H9 (cell line): ENCODE results near the gene SLC6A8. TPM values are rescaled to one million over a fixed set of nuclear protein-coding genes. Genes with fewer than 3 reads are reported as not detected.

Source experiments
- DNase-seq: peaks from one replicate; pipeline ENCODE4 v3.0.0-alpha.2; 2017
- H2AFZ ChIP-seq: one replicate; pipeline ENCODE4 v1.6.1; 2013; ENCODE audit warnings: mild to moderate bottlenecking, low read length, control low read depth, moderate library complexity
- H2AK5ac ChIP-seq: 2 replicates; pipeline ENCODE4 v1.6.1; 2013; ENCODE audit warnings: low read length, control low read depth, mixed read lengths; ENCODE audit not compliant: insufficient read length
- H2BK120ac ChIP-seq: one replicate; pipeline ENCODE4 v1.6.1; 2013; ENCODE audit warnings: low read depth, mild to moderate bottlenecking, low read length, control low read depth, inconsistent platforms; ENCODE audit not compliant: poor library complexity, severe bottlenecking
- H2BK12ac ChIP-seq: 2 replicates; pipeline ENCODE4 v1.6.1; 2013; ENCODE audit warnings: low read length, control low read depth, mixed read lengths, low read depth; ENCODE audit not compliant: insufficient read length
- H2BK15ac ChIP-seq: 2 replicates; pipeline ENCODE4 v1.6.1; 2013; ENCODE audit warnings: low read depth, low read length, control low read depth
- H2BK20ac ChIP-seq: one replicate; pipeline ENCODE4 v1.6.1; 2013; ENCODE audit warnings: low read depth, mild to moderate bottlenecking, low read length, control low read depth, inconsistent platforms; ENCODE audit not compliant: poor library complexity, severe bottlenecking
- H2BK5ac ChIP-seq: 2 replicates; pipeline ENCODE4 v1.6.1; 2013; ENCODE audit warnings: low read length, control low read depth, mixed read lengths; ENCODE audit not compliant: insufficient read length
- H3K14ac ChIP-seq: 2 replicates; pipeline ENCODE4 v1.6.1; 2013; ENCODE audit warnings: low read length, control low read depth; ENCODE audit not compliant: insufficient read depth
- H3K18ac ChIP-seq: 2 replicates; pipeline ENCODE4 v1.6.1; 2013; ENCODE audit warnings: low read depth, mild to moderate bottlenecking, mixed read lengths, low read length, control low read depth; ENCODE audit not compliant: insufficient read length
- H3K23ac ChIP-seq: 2 replicates; pipeline ENCODE4 v1.6.1; 2013; ENCODE audit warnings: low read length, control low read depth, mixed read lengths, low read depth; ENCODE audit not compliant: insufficient read length
- H3K23me2 ChIP-seq: 2 replicates; pipeline ENCODE4 v1.6.1; 2013; ENCODE audit warnings: low read depth, mild to moderate bottlenecking, mixed read lengths, low read length, control low read depth; ENCODE audit not compliant: insufficient read length, poor library complexity, severe bottlenecking
- H3K27ac ChIP-seq: 2 replicates; pipeline ENCODE4 v1.5.1; 2013; ENCODE audit warnings: low read length, control low read depth, mixed read lengths, low read depth; ENCODE audit not compliant: insufficient read length
- H3K27me3 ChIP-seq: 2 replicates; pipeline ENCODE4 v1.6.1; 2013; ENCODE audit warnings: low read length, control low read depth, inconsistent platforms; ENCODE audit not compliant: insufficient read depth
- H3K4ac ChIP-seq: 2 replicates; pipeline ENCODE4 v1.6.1; 2013; ENCODE audit warnings: low read depth, mild to moderate bottlenecking, control low read depth, inconsistent platforms, low read length, moderate library complexity
- H3K4me1 ChIP-seq: 2 replicates; pipeline ENCODE4 v1.6.1; 2013; ENCODE audit warnings: low read length, control low read depth, inconsistent platforms; ENCODE audit not compliant: insufficient read depth
- H3K4me2 ChIP-seq: 2 replicates; pipeline ENCODE4 v1.6.1; 2013; ENCODE audit warnings: low read length, control low read depth, mixed read lengths; ENCODE audit not compliant: insufficient read length, insufficient read depth
- H3K56ac ChIP-seq: 2 replicates; pipeline ENCODE4 v1.6.1; 2013; ENCODE audit warnings: low read depth, mild to moderate bottlenecking, mixed read lengths, low read length, control low read depth; ENCODE audit not compliant: insufficient read length
- H3K79me1 ChIP-seq: 2 replicates; pipeline ENCODE4 v1.6.1; 2013; ENCODE audit warnings: low read depth, mild to moderate bottlenecking, moderate library complexity, low read length, control low read depth, inconsistent platforms; ENCODE audit not compliant: insufficient read depth, poor library complexity, severe bottlenecking
- H3K79me2 ChIP-seq: 2 replicates; pipeline ENCODE4 v1.6.1; 2013; ENCODE audit warnings: low read length, control low read depth, inconsistent platforms; ENCODE audit not compliant: insufficient read depth
- H3K9ac ChIP-seq: 2 replicates; pipeline ENCODE4 v1.6.1; 2013; ENCODE audit warnings: low read length, control low read depth, mixed read lengths; ENCODE audit not compliant: insufficient read length; ENCODE audit errors: extremely low read depth
- H3K9me3 ChIP-seq: one replicate; pipeline ENCODE4 v1.6.1; 2013; ENCODE audit warnings: low read depth, low read length, inconsistent platforms; ENCODE audit not compliant: control insufficient read depth
- H3T11ph ChIP-seq: one replicate; pipeline ENCODE4 v1.6.1; 2013; ENCODE audit warnings: mild to moderate bottlenecking, low read length, control low read depth, inconsistent platforms
- H4K20me1 ChIP-seq: one replicate; pipeline ENCODE4 v1.6.1; 2013; ENCODE audit not compliant: control insufficient read depth, insufficient read length, insufficient read depth
- H4K5ac ChIP-seq: 2 replicates; pipeline ENCODE4 v1.6.1; 2013; ENCODE audit warnings: low read depth, mild to moderate bottlenecking, mixed read lengths, low read length, control low read depth; ENCODE audit not compliant: insufficient read length
- H4K8ac ChIP-seq: replicated peaks from 2 replicates; pipeline ENCODE4 v1.6.1; 2013; ENCODE audit warnings: low read length, control low read depth, mixed read lengths, low read depth; ENCODE audit not compliant: insufficient read length
- H4K91ac ChIP-seq: 2 replicates; pipeline ENCODE4 v1.6.1; 2013; ENCODE audit warnings: low read depth, mild to moderate bottlenecking, moderate library complexity, mixed read lengths, low read length, control low read depth; ENCODE audit not compliant: insufficient read length
- H3K27ac Mint-ChIP-seq, 3 experiments: 2 replicates in 2 of 3; 3 replicates in 1 of 3; pipeline ENCODE4 v1.8.0; 2020 to 2021; ENCODE audit warnings: mixed read lengths in 3 of 3, mild to moderate bottlenecking in 1 of 3, moderate library complexity in 1 of 3
- H3K27me3 Mint-ChIP-seq: 2 replicates; pipeline ENCODE4 v1.8.0; 2021; ENCODE audit warnings: low read depth, mild to moderate bottlenecking, moderate library complexity, mixed read lengths
- H3K36me3 Mint-ChIP-seq, 3 experiments: 2 replicates in 2 of 3; 3 replicates in 1 of 3; pipeline ENCODE4 v1.8.0; 2020 to 2021; ENCODE audit warnings: low read depth in 3 of 3, mixed read lengths in 3 of 3; ENCODE audit not compliant: insufficient read depth in 1 of 3
- H3K4me1 Mint-ChIP-seq, 2 experiments: 2 replicates each; pipeline ENCODE4 v1.8.0; 2020; ENCODE audit warnings: mixed read lengths in 2 of 2
- H3K4me3 Mint-ChIP-seq, 2 experiments: 2 replicates in 1 of 2; 3 replicates in 1 of 2; pipeline ENCODE4 v1.8.0; 2020 to 2021; ENCODE audit warnings: mild to moderate bottlenecking in 2 of 2, mixed read lengths in 2 of 2, moderate library complexity in 1 of 2
- H3K9me3 Mint-ChIP-seq, 2 experiments: 2 replicates in 1 of 2; 3 replicates in 1 of 2; pipeline ENCODE4 v1.8.0; 2020; ENCODE audit warnings: mild to moderate bottlenecking in 2 of 2, mixed read lengths in 2 of 2, moderate library complexity in 1 of 2
- WGBS: extraction: QIAGEN DNeasy Blood & Tissue Kit; methylation state at CpG from one replicate; pipeline ENCODE4 v1.1.7; 2013; ENCODE audit warnings: missing lambda C conversion rate, low lambda C conversion rate, mixed read lengths; ENCODE audit not compliant: insufficient read length; ENCODE audit errors: extremely low coverage; 5-methylcytosine and 5-hydroxymethylcytosine counted together
- total RNA-seq: library from RNA; stranded (reverse); gene quantifications from 2 replicates; pipeline ENCODE4 v1.2.1, GENCODE V29; 2021
- TF ChIP-seq, protein P1 (sequence below): fragments of 200-600 bp; sonication (generic); conservative IDR thresholded peaks from 3 replicates; pipeline ENCODE4 v1.8.0; 2021; ENCODE audit warnings: antibody characterized with exemption, mild to moderate bottlenecking

SLC6A8 gene
- total RNA-seq, 1 experiment from 2014 or later, result 229 TPM

DNA sequence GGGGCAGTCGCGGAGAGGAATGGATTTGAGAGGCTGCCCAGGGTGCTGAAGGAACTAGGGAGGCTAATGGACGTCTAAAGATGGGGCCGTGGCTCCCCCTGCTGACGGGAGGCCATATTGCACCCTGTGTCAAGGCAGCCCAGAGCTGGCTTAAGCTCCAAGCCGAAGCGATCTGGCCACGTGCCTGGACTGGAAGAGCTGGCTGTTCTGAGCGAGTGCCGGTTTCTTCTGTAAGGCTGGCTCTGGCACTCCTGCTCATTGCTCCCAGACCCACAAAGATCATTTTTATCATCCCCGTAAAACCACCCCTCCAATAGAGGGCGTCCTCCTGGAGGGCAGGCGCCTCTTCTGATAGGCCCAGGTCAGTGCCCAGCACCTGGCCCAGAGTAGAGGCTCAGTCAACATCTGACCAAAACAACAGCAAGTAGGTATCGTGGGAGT lies 19.8 kb upstream of the SLC6A8 start:
- Histone ChIP-seq H4K8ac (no peak overlapping the region), H3K79me2 (no peaks in the 10 kb centered on the region), H3K9ac (no peak overlapping the region), H3K18ac (no peak overlapping the region), H3K9me3 (peaks cover 15% of the 10 kb centered on the region), H3T11ph (no peak overlapping the region), H4K91ac (no peak overlapping the region), H3K23me2 (no peaks in the 10 kb centered on the region), H2BK120ac (no peak overlapping the region), H3K27me3 (no peaks in the 10 kb centered on the region), H3K4ac (no peak overlapping the region), H2BK12ac (no peak overlapping the region), H3K23ac (no peak overlapping the region), H2AK5ac (no peak overlapping the region), H3K14ac (no peak overlapping the region), H3K27ac (no peak overlapping the region), H2BK5ac (no peak overlapping the region), H2BK15ac (no peak overlapping the region), H3K4me2 (no peak overlapping the region), H4K20me1 (no peaks in the 10 kb centered on the region), H2BK20ac (no peak overlapping the region), H4K5ac (no peak overlapping the region), H2AFZ (no peak overlapping the region), H3K4me1 (no peaks in the 10 kb centered on the region), H3K79me1 (no peaks in the 10 kb centered on the region), H3K56ac (no peak overlapping the region)
- DNase-seq, result peak; percentile 79
- Mint-ChIP-seq H3K4me3 (peak overlapping the region; percentile 53 to 61; a peak in 4 of 5 replicates), H3K27me3 (peaks cover 40% of the 10 kb centered on the region), H3K36me3 (peaks cover 2 to 14% (median 10%) of the 10 kb centered on the region in 3 experiments; a peak in 6 of 7 replicates), H3K9me3 (peaks cover 66 to 79% of the 10 kb centered on the region in 2 experiments), H3K4me1 (peaks cover 4 to 13% of the 10 kb centered on the region in 2 experiments), H3K27ac (no peak overlapping the region)
- WGBS, result no CpG with 5 or more reads among the region's 14 CpGs
- TF ChIP-seq, protein P1, sequence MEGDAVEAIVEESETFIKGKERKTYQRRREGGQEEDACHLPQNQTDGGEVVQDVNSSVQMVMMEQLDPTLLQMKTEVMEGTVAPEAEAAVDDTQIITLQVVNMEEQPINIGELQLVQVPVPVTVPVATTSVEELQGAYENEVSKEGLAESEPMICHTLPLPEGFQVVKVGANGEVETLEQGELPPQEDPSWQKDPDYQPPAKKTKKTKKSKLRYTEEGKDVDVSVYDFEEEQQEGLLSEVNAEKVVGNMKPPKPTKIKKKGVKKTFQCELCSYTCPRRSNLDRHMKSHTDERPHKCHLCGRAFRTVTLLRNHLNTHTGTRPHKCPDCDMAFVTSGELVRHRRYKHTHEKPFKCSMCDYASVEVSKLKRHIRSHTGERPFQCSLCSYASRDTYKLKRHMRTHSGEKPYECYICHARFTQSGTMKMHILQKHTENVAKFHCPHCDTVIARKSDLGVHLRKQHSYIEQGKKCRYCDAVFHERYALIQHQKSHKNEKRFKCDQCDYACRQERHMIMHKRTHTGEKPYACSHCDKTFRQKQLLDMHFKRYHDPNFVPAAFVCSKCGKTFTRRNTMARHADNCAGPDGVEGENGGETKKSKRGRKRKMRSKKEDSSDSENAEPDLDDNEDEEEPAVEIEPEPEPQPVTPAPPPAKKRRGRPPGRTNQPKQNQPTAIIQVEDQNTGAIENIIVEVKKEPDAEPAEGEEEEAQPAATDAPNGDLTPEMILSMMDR, result peak; percentile 78
